Coronary artery (tissue), 2 donors: Measurements from ENCODE around the gene TPCN1.

Experiments used
- DNase-seq: peaks from one replicate; pipeline ENCODE4 v3.0.0-alpha.2; 2017; ENCODE audit warnings: low spot score
- H3K27ac ChIP-seq, 2 donors: fragments of 200-600 bp; sonication (generic); one replicate each; pipeline ENCODE4 v1.5.1; 2016 to 2019
- H3K4me3 ChIP-seq: fragments of 200-600 bp; sonication (generic); 2 replicates; pipeline ENCODE4 v1.5.1; 2016; ENCODE audit warnings: mild to moderate bottlenecking, moderate library complexity
- TF ChIP-seq, protein P1 (sequence below): fragments of 200-600 bp; sonication (generic); IDR thresholded peaks from one replicate; pipeline ENCODE4 v1.5.1; 2019; ENCODE audit warnings: antibody characterized with exemption

TPCN1 gene

DNA sequence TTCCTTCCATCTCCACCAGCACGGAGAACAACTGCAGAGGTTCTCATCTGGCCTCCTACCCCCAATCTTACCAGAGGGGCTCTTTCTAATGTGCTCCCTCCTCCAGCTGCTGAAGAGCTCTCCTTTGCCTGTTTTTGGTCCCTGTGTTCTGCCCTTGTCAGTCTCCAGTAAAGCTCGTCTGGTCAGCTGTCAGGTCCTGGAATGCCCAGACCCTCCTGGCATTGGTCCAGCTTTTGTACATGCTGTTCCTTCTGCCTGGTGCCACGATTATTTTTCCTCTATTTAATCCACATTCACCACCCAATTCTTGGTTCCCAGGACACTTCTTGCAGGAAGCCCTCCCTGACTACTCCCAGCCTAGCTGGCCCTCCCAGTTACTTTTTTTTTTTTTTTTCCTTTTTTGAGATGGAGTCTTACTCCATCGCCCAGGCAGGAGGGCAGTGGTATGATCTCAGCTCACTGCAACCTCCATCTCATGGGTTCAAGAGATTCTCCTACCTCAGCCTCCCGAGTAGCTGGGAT is 107.2 kb downstream of the TPCN1 start:
- Histone ChIP-seq H3K4me3 (no peak overlapping the region), H3K27ac (peak overlapping the region in 1 of 2 donors; percentile 7)
- TF ChIP-seq, protein P1, sequence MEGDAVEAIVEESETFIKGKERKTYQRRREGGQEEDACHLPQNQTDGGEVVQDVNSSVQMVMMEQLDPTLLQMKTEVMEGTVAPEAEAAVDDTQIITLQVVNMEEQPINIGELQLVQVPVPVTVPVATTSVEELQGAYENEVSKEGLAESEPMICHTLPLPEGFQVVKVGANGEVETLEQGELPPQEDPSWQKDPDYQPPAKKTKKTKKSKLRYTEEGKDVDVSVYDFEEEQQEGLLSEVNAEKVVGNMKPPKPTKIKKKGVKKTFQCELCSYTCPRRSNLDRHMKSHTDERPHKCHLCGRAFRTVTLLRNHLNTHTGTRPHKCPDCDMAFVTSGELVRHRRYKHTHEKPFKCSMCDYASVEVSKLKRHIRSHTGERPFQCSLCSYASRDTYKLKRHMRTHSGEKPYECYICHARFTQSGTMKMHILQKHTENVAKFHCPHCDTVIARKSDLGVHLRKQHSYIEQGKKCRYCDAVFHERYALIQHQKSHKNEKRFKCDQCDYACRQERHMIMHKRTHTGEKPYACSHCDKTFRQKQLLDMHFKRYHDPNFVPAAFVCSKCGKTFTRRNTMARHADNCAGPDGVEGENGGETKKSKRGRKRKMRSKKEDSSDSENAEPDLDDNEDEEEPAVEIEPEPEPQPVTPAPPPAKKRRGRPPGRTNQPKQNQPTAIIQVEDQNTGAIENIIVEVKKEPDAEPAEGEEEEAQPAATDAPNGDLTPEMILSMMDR: no peak
- no peak for DNase-seq

DNA sequence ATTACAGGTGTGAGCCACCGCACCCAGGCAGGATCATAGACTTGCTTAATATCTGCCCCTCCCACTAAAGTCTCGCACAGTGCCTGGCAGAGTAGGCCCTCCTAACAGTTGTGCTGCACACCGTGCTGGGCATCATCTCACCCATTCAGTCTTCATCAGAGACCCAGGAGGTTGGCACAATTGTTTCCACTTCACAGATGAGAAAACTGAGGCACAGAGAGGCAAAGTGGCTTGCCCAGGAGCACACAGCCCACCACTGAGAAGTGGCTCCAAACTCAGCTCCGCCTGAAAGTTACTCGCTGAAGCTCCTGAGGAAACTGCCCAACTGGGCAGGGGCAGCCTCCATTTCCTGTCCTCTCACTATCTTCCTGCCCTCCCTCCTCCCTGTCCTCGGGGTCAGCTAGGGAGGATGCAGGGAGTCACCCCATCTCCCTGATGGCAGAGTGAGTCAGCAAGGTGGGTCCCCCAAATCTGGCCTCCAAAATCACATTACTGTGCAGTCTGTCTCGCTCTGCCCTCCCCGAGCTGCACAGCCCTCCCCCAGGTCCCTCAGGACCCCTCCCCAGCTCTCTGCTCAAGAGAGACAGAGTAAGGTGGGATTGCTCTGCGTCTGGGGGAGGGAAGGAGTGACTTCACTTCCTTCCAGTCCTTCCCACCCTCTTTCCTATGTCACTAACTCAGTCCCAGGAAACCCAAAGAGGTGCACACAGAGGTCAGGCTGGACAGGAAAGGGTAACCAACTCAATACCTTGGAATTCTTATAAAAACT is 107.9 kb downstream of the TPCN1 start:
- Histone ChIP-seq H3K4me3 (no peak overlapping the region), H3K27ac (peak overlapping the region in 1 of 2 donors; percentile 7)
- TF ChIP-seq, protein P1: no peak
- no peak for DNase-seq

DNA sequence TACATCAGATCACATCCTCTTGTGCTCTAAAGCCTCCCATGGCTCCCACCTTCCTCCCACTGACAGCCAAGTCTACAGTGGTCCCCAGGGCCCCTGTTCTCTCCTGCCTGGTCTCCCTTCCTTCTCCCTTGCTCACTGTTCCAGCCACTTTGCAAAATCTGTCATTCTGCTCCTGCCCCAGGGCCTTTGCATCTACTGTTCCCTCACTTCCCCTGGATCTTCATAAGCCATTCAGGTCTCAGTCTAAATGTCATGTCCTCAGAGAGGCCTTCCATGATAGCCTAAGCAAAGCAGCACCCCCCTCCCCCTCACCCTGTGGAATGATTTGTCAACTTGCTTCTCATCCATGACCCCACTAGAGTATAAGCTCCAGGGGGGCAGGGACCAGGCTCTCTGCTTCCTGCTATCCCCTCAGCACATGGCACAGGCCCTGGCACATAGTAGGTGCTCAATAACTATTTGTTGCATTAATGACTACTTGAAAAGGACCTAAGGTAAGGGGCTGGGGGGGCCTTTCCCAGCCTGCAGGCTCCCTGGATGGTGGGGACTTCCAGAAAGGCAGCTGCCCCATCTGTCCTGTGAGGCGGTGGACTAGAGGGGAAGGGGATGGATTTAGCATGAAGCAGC is 108.6 kb downstream of the TPCN1 start:
- H3K27ac ChIP-seq: peak overlapping the region in 1 of 2 donors; percentile 7
- no peak overlapping the region for H3K4me3 ChIP-seq
- TF ChIP-seq, protein P1: no peak
- no peak for DNase-seq

DNA sequence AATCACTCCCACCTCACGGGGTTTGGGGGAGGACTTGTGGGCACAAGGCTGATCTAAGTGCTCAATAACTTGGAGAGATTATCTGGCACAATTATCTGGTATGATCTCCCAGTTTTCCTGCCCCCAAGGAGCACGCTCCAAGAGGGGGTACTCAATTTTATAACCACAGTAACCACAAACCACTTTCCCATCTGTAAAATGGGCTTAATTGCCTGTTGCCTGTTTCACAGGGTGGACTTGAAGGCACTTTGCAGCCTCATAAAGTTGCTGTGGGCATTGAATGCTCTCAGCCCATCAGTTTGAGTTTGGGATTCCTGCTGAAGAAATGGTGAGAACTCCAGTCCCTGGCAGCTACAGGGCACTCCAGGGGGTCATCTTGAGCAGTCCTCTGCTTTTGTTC is 109.2 kb downstream of the TPCN1 start:
- Histone ChIP-seq H3K4me3 (no peak overlapping the region), H3K27ac (no peak overlapping the region)
- no peak for DNase-seq
- TF ChIP-seq, protein P1: no peak

DNA sequence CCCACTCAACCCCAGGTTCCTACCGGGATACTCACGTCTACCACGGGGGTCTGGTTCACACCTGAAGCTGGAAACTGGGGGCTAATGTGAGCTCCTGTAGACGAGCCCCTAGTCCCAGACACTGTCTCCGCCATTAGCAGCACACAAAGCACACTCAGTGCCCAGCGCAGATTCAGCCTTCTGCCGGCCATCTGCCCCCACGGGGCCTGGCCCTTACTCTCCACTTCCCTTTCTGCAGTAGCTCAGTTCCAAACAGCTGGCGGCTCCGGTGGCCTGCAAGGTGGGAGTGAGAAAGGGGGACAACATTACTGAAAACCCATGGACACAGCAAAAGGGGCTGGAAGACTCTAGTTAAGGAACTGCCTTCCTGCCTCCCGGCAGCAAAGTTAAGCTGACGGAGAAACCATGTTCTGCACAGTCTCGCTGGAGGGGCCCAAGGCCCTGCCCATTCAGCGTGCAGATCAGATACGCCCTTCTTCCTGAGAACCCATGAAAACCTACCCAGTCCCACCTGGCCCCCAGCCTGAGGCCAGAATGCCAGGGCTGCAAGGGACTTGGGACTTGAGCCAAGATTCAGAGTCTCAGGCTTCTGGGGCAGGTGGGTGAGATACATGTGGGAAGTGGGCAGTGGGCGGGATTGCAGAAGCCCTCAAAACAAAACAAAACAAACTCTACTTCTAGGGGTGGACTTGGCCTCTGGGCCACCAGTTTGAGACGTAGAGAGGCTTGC is 111.6 kb downstream of the TPCN1 start:
- peak overlapping the region; percentile 92 for H3K4me3 ChIP-seq
- TF ChIP-seq, protein P1: no peak
- H3K27ac ChIP-seq: peak overlapping the region in 1 of 2 donors; percentile 25
- no peak for DNase-seq

DNA sequence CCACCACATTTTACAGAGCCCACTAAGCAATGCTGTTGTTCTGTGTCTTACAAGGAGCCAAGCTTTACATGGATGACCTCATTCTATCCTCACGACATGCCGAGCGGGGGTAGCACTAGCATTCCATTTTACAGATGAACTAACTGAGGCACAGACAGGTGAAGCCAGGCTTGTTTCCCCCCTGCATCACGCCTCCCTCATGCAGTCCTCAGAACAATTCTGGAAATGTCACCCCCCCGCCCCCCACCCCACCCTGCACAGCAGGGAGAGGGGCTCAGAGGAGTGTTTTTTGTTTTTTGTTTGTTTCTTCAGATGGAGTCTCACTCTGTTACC is 112.1 kb downstream of the TPCN1 start:
- TF ChIP-seq, protein P1: no peak
- Histone ChIP-seq H3K27ac (peak overlapping the region in 1 of 2 donors; percentile 25), H3K4me3 (peak overlapping the region; percentile 92)
- DNase-seq: no peak
